ENCODE data around the gene LENG1. TPM values are rescaled to one million over a fixed set of nuclear protein-coding genes. Genes with fewer than 3 reads are reported as not detected.
A peak's percentile ranks its signal among the peaks of the same experiment; 100 is the strongest.

LENG1 gene
- total RNA-seq, 1 donor from 2014 or later = 7.2 TPM

DNA sequence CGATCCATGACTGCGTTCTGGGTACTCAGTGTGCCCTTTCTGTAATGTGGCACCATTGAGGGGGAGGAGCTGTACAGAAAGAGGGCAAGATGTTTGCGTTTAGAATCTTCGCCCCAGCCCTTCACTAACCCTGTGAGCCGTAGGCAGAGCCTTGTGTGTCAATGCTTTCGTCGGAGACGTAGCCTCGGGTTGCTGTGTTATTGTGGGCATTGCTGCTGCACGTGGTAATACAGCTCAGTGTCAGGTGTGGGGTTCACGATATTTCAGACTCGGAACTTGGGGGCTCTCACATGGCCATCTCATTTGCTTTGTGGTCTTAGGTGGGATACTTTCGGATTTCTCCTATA, 47.3 kb upstream of the LENG1 start:
- H3K9me3 Mint-ChIP-seq (ENCODE audit: low read depth) = no peaks in the 10 kb centered on the region
- H3K4me1 Mint-ChIP-seq (ENCODE audit: low read depth) = peaks cover 60% of the 10 kb centered on the region
- no peak overlapping the region for H3K27ac Mint-ChIP-seq
- peaks cover 35% of the 10 kb centered on the region for H3K36me3 Mint-ChIP-seq (ENCODE audit: insufficient read depth)
- DNase-seq (ENCODE audit: low spot score, unreplicated experiment) = no peak
- TF ChIP-seq, protein P1, sequence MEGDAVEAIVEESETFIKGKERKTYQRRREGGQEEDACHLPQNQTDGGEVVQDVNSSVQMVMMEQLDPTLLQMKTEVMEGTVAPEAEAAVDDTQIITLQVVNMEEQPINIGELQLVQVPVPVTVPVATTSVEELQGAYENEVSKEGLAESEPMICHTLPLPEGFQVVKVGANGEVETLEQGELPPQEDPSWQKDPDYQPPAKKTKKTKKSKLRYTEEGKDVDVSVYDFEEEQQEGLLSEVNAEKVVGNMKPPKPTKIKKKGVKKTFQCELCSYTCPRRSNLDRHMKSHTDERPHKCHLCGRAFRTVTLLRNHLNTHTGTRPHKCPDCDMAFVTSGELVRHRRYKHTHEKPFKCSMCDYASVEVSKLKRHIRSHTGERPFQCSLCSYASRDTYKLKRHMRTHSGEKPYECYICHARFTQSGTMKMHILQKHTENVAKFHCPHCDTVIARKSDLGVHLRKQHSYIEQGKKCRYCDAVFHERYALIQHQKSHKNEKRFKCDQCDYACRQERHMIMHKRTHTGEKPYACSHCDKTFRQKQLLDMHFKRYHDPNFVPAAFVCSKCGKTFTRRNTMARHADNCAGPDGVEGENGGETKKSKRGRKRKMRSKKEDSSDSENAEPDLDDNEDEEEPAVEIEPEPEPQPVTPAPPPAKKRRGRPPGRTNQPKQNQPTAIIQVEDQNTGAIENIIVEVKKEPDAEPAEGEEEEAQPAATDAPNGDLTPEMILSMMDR (IDR thresholded peaks at IDR 0.05; ENCODE audit: unreplicated experiment) = no peak
- no peaks in the 10 kb centered on the region for H3K27me3 Mint-ChIP-seq
- H3K4me3 Mint-ChIP-seq (ENCODE audit: low read depth) = no peak overlapping the region

DNA sequence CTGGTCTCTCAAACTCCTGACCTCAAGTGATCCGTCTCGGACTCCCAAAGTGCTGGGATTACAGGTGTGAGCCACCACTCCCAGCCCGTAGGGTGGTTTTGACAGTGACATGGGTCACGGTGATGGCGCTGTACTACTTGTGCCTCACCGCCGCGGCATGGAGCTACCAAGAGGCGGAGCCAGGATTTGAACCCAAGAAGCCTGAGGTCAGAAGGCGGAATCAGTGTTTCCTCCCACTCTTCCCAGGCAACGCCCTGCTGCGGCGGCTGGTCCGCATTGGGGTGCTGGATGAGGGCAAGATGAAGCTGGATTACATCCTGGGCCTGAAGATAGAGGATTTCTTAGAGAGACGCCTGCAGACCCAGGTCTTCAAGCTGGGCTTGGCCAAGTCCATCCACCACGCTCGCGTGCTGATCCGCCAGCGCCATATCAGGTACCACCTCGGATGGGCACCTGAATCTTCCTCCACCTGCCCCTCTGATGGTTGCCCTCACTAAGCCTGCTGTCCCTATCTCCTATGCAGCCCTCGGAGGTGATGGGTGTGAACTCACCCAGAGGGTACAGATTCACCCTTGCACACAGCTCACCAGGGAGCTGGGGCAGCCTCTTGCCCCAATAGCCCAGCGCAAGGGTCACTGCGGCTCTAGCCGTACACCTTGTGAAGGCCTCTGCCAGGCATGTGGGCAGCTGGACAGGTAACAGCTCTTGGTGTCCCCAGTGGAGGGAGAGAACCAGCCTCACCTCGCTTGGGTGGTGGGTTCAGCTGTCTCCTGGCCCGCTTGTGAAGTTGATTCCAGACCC, 46.7 kb upstream of the LENG1 start:
- H3K4me3 Mint-ChIP-seq (ENCODE audit: low read depth) = no peak overlapping the region
- no peak for DNase-seq (ENCODE audit: low spot score, unreplicated experiment)
- H3K27me3 Mint-ChIP-seq = no peaks in the 10 kb centered on the region
- peaks cover 62% of the 10 kb centered on the region for H3K4me1 Mint-ChIP-seq (ENCODE audit: low read depth)
- TF ChIP-seq, protein P1 (IDR thresholded peaks at IDR 0.05; ENCODE audit: unreplicated experiment) = no peak
- H3K9me3 Mint-ChIP-seq (ENCODE audit: low read depth) = no peaks in the 10 kb centered on the region
- H3K36me3 Mint-ChIP-seq (ENCODE audit: insufficient read depth) = peaks cover 34% of the 10 kb centered on the region
- no peak overlapping the region for H3K27ac Mint-ChIP-seq

- H3K9me3 Mint-ChIP-seq (ENCODE audit: low read depth) = no peaks in the 10 kb centered on the region
- TF ChIP-seq, protein P1 (IDR thresholded peaks at IDR 0.05; ENCODE audit: unreplicated experiment) = no peak
- H3K4me1 Mint-ChIP-seq (ENCODE audit: low read depth) = peaks cover 51% of the 10 kb centered on the region
- H3K27me3 Mint-ChIP-seq = no peaks in the 10 kb centered on the region
- peak overlapping the region; percentile 22 for H3K27ac Mint-ChIP-seq
- no peak for DNase-seq (ENCODE audit: low spot score, unreplicated experiment)
- H3K36me3 Mint-ChIP-seq (ENCODE audit: insufficient read depth) = peaks cover 31% of the 10 kb centered on the region
- H3K4me3 Mint-ChIP-seq (ENCODE audit: low read depth) = no peak overlapping the region
These were observed 45.4 kb upstream of the LENG1 start for GRCh38 chr19:54204767-54205468.

- no peak for DNase-seq (ENCODE audit: low spot score, unreplicated experiment)
- peaks cover 31% of the 10 kb centered on the region for H3K36me3 Mint-ChIP-seq (ENCODE audit: insufficient read depth)
- H3K27me3 Mint-ChIP-seq = no peaks in the 10 kb centered on the region
These were observed 43.7 kb upstream of the LENG1 start for GRCh38 chr19:54203151-54203611.

GRCh38 chr19:54201980-54202379, 42.5 kb upstream of the LENG1 start:
- Mint-ChIP-seq H3K27ac (peak overlapping the region; percentile 100), H3K36me3 (ENCODE audit: insufficient read depth) (peaks cover 26% of the 10 kb centered on the region)

More at GRCh38 chr19:54203151-54203611, 43.7 kb upstream of the LENG1 start:
- Mint-ChIP-seq H3K4me3 (ENCODE audit: low read depth) (peak overlapping the region; percentile 92), H3K27ac (peak overlapping the region; percentile 90), H3K9me3 (ENCODE audit: low read depth) (no peaks in the 10 kb centered on the region), H3K4me1 (ENCODE audit: low read depth) (peaks cover 36% of the 10 kb centered on the region)
- TF ChIP-seq, protein P1 (IDR thresholded peaks at IDR 0.05; ENCODE audit: unreplicated experiment) = no peak

More at GRCh38 chr19:54201980-54202379, 42.5 kb upstream of the LENG1 start:
- Mint-ChIP-seq H3K4me1 (ENCODE audit: low read depth) (peaks cover 32% of the 10 kb centered on the region), H3K9me3 (ENCODE audit: low read depth) (no peaks in the 10 kb centered on the region), H3K27me3 (no peaks in the 10 kb centered on the region), H3K4me3 (ENCODE audit: low read depth) (peak overlapping the region; percentile 92)
- no peak for DNase-seq (ENCODE audit: low spot score, unreplicated experiment)
- TF ChIP-seq, protein P1 (IDR thresholded peaks at IDR 0.05; ENCODE audit: unreplicated experiment) = no peak

Data from progenitor cell of endocrine pancreas (in vitro differentiated cells).